ENCODE data around the gene CRYGD. TPM values are rescaled to one million over a fixed set of nuclear protein-coding genes. Genes with fewer than 3 reads are reported as not detected.

Gene CRYGD
- total RNA-seq, 4 donors from 2014 or later: not detected

- TF ChIP-seq CTCF (IDR thresholded peaks at IDR 0.05; ENCODE audit: low read depth): no peak
These were observed 32.1 kb downstream of the CRYGD start for GRCh38 chr2:208092093-208092832.

DNA sequence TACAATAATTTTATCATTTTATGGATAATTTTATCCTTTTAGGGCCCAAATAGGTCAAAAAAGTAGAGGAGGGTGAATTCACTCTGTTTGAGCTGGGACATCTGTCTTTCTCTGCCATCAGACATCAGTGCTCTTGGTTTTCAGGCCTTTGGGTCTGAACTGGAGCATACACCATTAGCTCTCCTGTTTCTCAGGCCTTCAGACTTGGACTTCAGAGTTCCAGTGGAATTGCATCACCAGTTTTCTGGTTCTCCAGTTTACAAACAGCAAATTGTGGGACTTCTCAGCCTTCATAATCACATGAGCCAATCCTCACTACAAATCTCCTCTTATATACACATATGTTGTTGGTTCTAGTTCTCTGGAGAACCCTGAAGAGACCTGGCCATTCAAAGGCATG, 33.9 kb downstream of the CRYGD start:
- TF ChIP-seq CTCF (IDR thresholded peaks at IDR 0.05; ENCODE audit: low read depth): no peak

DNA sequence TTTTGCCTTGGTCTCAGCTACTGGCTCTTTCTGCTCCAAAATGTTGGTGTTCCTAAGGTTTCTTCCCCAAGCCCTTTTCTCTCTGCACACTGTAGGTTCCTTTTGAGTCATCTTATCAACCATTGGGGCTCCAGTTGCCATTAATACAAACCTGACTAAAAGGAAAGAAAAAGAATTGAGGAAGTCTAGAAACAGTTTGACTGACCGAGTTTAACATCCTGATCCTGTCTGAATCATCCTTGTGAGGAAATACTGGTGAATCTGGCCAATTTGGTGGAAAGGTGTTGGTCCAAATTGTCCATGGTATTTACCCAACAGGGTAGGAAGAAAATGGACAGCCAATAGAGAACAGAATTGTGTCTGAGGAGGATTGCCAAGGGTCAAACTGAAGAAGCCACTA, 38.3 kb downstream of the CRYGD start:
- no peak for TF ChIP-seq CTCF (IDR thresholded peaks at IDR 0.05; ENCODE audit: low read depth)

DNA sequence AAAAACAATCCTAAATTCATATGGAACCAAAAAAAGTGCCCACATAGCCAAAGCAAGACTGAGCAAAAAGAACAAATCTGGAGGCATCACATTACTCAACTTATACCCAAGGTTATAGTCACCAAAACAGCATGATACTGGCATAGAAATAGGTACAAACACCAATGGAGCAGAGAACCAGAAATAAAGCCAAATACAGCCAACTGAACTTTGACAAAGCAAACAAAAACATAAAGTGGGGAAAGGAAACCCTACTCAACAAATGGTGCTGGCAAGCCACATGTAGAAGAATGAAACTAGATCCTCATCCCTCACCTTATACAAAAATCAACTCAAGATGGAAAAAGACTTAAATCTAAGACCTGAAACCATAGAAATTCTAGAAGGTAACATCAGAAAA, 40.5 kb downstream of the CRYGD start:
- no peak for TF ChIP-seq CTCF (IDR thresholded peaks at IDR 0.05; ENCODE audit: low read depth)

DNA sequence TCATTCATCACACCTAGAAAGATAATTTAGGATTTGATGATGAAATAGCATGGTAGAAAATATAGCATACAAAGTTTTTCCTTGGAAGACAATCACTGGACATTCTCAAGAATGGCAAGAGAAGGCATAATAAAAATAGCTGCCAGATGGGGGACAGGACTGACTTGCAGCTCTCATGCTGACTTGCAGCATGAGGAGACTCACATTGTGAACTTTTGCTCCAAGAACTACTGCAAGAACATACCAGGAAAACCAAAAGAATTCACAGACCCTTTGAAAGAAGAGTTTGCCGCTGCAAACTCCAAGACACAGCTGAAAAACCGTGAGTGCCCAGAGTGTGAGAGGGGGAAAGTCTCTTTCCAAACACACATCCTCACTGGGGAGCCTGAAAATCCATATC, 47.0 kb downstream of the CRYGD start:
- TF ChIP-seq CTCF (IDR thresholded peaks at IDR 0.05; ENCODE audit: low read depth): no peak

DNA sequence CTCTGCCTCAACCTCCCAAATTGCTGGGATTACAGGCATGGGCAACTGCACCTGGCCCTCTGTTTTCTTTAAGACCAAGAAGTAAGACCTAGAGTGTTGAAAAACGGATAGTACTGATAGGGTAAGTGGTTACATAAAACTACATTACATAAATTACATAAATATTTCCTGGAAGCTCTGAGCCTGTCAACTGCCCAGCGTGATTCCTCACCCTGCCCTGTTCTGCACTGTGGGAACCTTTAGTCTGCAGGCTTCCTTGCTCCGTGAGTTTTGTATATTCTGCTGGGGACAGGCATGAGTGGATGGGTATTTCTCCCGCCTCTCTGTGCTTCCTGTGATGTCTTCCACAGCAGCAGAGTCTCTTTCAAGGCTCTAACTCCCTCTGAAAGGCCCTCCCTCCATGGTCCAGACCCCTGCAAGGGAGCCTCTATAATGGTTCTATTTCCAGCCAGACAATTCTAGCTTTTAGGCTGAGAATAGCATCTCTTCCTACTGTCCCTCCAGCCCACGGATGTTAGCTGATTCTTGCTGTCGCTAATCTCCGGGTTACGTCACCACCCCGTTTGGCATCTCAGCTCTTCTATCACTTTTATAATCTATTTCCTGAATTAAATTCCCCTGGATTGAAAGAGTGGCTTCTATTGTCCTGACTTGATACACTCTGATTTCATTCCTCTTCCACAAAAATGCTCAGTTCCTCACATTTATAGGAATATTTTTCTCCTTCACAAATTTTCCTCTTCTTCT, 49.5 kb downstream of the CRYGD start:
- TF ChIP-seq CTCF (IDR thresholded peaks at IDR 0.05; ENCODE audit: low read depth): no peak

DNA sequence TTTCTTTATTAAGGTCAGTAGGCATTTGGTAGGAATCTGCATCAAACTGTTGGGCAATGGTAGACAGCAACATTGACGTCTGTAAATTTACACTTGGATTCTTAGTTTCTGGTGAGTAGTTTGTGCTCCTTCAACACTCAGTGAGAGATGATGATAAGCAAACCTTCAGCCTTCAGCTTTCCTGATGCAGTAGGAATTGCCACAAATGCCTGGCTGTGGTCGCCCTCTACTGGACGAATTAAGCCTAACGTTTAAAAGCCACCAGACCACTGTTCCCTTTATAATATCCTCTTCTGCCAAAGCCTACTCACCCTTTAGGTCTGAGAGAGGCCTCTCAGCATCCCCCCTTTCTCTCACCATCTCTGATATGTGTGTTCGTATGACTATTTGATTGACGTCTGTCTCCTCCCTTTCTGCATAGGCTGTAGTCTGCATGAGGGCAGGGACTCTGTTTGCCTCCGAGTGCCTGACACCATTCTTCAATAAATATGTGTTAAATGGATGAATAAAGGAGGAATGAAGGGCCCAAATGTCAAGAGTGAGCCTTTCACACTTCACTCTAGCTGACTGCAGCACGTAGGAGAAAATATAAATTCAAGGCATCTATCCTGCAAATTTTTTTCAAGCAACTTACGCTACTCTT, 52.0 kb downstream of the CRYGD start:
- no peak for TF ChIP-seq CTCF (IDR thresholded peaks at IDR 0.05; ENCODE audit: low read depth)

All from subcutaneous adipose tissue (tissue), 4 donors.